Liver (tissue), 9 donors: ENCODE results near the gene ANXA7. TPM values are rescaled to one million over a fixed set of nuclear protein-coding genes. Genes with fewer than 3 reads are reported as not detected.

Experiments used
- DNase-seq: peaks from one replicate; pipeline ENCODE4 v3.0.0-alpha.2; 2017; ENCODE audit warnings: low spot score
- H3K27ac ChIP-seq, 2 donors: one replicate each; pipeline ENCODE4 v1.7.0; 2013; ENCODE audit warnings: inconsistent platforms in 2 of 2, low read length in 2 of 2, control low read depth in 1 of 2, low read depth in 1 of 2, mild to moderate bottlenecking in 1 of 2
- H3K27me3 ChIP-seq, 4 donors: one replicate each; pipeline versions ENCODE4 v1.6.1 to v1.7.0; 2013; ENCODE audit warnings: low read length in 3 of 4, inconsistent platforms in 1 of 4, mild to moderate bottlenecking in 1 of 4, moderate library complexity in 1 of 4; ENCODE audit not compliant: control insufficient read depth in 4 of 4, insufficient read depth in 4 of 4
- H3K36me3 ChIP-seq, 4 donors: one replicate each; pipeline versions ENCODE4 v1.6.1 to v1.7.0; 2013; ENCODE audit warnings: low read length in 3 of 4, mild to moderate bottlenecking in 3 of 4, low read depth in 1 of 4, moderate library complexity in 1 of 4; ENCODE audit not compliant: control insufficient read depth in 4 of 4, insufficient read depth in 3 of 4
- H3K4me1 ChIP-seq, 4 donors: one replicate each; pipeline versions ENCODE4 v1.6.1 to v1.7.0; 2013; ENCODE audit warnings: low read length in 3 of 4, mild to moderate bottlenecking in 3 of 4, moderate library complexity in 1 of 4; ENCODE audit not compliant: control insufficient read depth in 4 of 4, insufficient read depth in 4 of 4
- H3K4me3 ChIP-seq, 3 donors: one replicate each; pipeline versions ENCODE4 v1.6.1 to v1.7.0; 2013; ENCODE audit warnings: low read length in 3 of 3, control low read depth in 1 of 3, low read depth in 1 of 3, mild to moderate bottlenecking in 1 of 3
- H3K9ac ChIP-seq, 2 donors: one replicate each; pipeline ENCODE4 v1.7.0; 2013; ENCODE audit warnings: low read length in 2 of 2, mild to moderate bottlenecking in 2 of 2, moderate library complexity in 2 of 2, control low read depth in 1 of 2, low read depth in 1 of 2
- H3K9me3 ChIP-seq, 4 donors: one replicate each; pipeline versions ENCODE4 v1.6.1 to v1.7.0; 2013; ENCODE audit warnings: low read length in 3 of 4; ENCODE audit not compliant: control insufficient read depth in 4 of 4
- ATF3 ChIP-seq: IDR thresholded peaks from 2 replicates; pipeline ENCODE4 v1.6.1; 2016; ENCODE audit warnings: antibody characterized with exemption
- CTCF ChIP-seq: fragments of 150-350 bp; IDR thresholded peaks from 2 replicates; pipeline ENCODE4 v1.5.1; 2017; ENCODE audit warnings: improper control_type of control experiment, low read depth, low read length; ENCODE audit not compliant: missing input control
- EGR1 ChIP-seq, 2 donors: IDR thresholded peaks; 2 replicates each; pipeline ENCODE4 v1.6.1; 2016 to 2018; ENCODE audit warnings: antibody characterized with exemption in 2 of 2, low read depth in 2 of 2
- FOXA1 ChIP-seq: IDR thresholded peaks from 2 replicates; pipeline ENCODE4 v1.6.1; 2016; ENCODE audit warnings: antibody characterized with exemption
- FOXA2 ChIP-seq: IDR thresholded peaks from 2 replicates; pipeline ENCODE4 v1.6.1; 2016; ENCODE audit warnings: antibody characterized with exemption
- GABPA ChIP-seq, 2 donors: IDR thresholded peaks in 1 of 2; conservative IDR thresholded peaks in 1 of 2; 2 replicates each; pipeline ENCODE4 v1.6.1; 2016; ENCODE audit warnings: antibody characterized with exemption in 2 of 2, mild to moderate bottlenecking in 1 of 2, moderate library complexity in 1 of 2
- HNF4A ChIP-seq, 2 donors: conservative IDR thresholded peaks; 2 replicates each; pipeline ENCODE4 v1.6.1; 2016; ENCODE audit warnings: antibody characterized with exemption in 2 of 2, mild to moderate bottlenecking in 2 of 2
- HNF4G ChIP-seq: IDR thresholded peaks from 2 replicates; pipeline ENCODE4 v1.6.1; 2016; ENCODE audit warnings: antibody characterized with exemption
- JUND ChIP-seq, 2 donors: IDR thresholded peaks; 2 replicates each; pipeline ENCODE4 v1.6.1; 2016; ENCODE audit warnings: antibody characterized with exemption in 2 of 2
- NR2F2 ChIP-seq: IDR thresholded peaks from 2 replicates; pipeline ENCODE4 v1.6.1; 2016; ENCODE audit warnings: antibody characterized with exemption
- RAD21 ChIP-seq, 2 donors: IDR thresholded peaks; 2 replicates each; pipeline ENCODE4 v1.6.1; 2016; ENCODE audit warnings: antibody characterized with exemption in 2 of 2, mild to moderate bottlenecking in 2 of 2
- SP1 ChIP-seq: IDR thresholded peaks from 2 replicates; pipeline ENCODE4 v1.6.1; 2018; ENCODE audit warnings: antibody characterized with exemption, mild to moderate bottlenecking
- TAF1 ChIP-seq: conservative IDR thresholded peaks from 2 replicates; pipeline ENCODE4 v1.6.1; 2016; ENCODE audit warnings: antibody characterized with exemption, mild to moderate bottlenecking
- YY1 ChIP-seq: IDR thresholded peaks from 2 replicates; pipeline ENCODE4 v1.6.1; 2016; ENCODE audit warnings: antibody characterized with exemption, mild to moderate bottlenecking
- ZBTB33 ChIP-seq: IDR thresholded peaks from 2 replicates; pipeline ENCODE4 v1.6.1; 2016; ENCODE audit warnings: antibody characterized with exemption
- WGBS: extraction: QIAGEN DNeasy Blood & Tissue Kit; methylation state at CpG from one replicate; pipeline ENCODE4 v1.1.7; 2013; 5-methylcytosine and 5-hydroxymethylcytosine counted together
- polyA plus RNA-seq, 2 donors: library from polyadenylated mRNA; stranded (reverse) in 1 of 2; unstranded in 1 of 2; fragments of 200-250 nt in 1 of 2; fragments of >200 nt in 1 of 2; fragmentation: Nextera tagmentation in 1 of 2; extraction: Ambion mirVana in 1 of 2; gene quantifications; one replicate each; pipeline versions ENCODE4 v1.2.1 to v1.2.3, GENCODE V29; 2013 to 2015
- total RNA-seq, 2 donors: library from RNA; depleted of rRNA; stranded (reverse); fragments of >200 nt; gene quantifications; one replicate each; pipeline ENCODE4 v1.2.3, GENCODE V29; 2014
- TF ChIP-seq, protein P1 (sequence below): IDR thresholded peaks from 2 replicates; pipeline ENCODE4 v1.6.1; 2016; ENCODE audit warnings: antibody characterized with exemption, mild to moderate bottlenecking
- donor health status: healthy.
- donor health status: healthy.
- donor health status: healthy.
- donor health status: healthy.
- donor health status: healthy.

Gene ANXA7
- total and polyA plus RNA-seq, 4 donors, result 71.6 to 93.4 (median 90.0) TPM

DNA sequence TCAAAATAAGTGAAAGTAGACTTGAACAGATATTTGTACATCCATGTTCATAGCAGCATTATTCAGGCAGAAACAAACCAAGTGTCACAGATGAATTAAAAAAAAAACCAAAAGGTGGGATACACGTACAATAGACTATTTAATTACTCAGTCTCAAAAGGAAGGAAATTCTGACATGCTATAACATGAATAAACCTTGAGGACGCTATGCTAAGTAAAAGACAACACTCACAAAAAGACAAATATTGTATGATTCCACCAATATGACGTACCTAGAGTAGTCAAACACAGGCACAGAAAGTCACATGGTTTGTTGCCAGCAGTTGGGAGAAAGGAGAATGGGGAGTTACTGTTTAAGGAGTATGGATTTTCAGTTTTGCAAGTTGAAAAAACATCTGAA is 37.2 kb downstream of the ANXA7 start:
- H3K4me3 ChIP-seq, result no peak overlapping the region

GRCh38 chr10:73368238-73368637 is 45.6 kb downstream of the ANXA7 start:
- Histone ChIP-seq H3K27ac (no peak overlapping the region), H3K4me1 (no peaks in the 10 kb centered on the region), H3K9me3 (no peaks in the 10 kb centered on the region), H3K27me3 (no peaks in the 10 kb centered on the region), H3K36me3 (peaks cover 16 to 48% (median 23%) of the 10 kb centered on the region in 4 donors), H3K4me3 (no peak overlapping the region), H3K9ac (no peak overlapping the region)
- 97% methylated on average over 4 of the region's 4 CpGs for WGBS
- DNase-seq, result no peak
- no peak for TF ChIP-seq EGR1 (IDR thresholded peaks at IDR 0.05; ENCODE audit: low read depth in 2 of 2)
- no peak for TF ChIP-seq CTCF
- no peak for TF ChIP-seq HNF4A (conservative IDR thresholded peaks at IDR 0.05)
- TF ChIP-seq FOXA2, result no peak
- TF ChIP-seq RAD21 (IDR thresholded peaks at IDR 0.05), result no peak
- no peak for TF ChIP-seq FOXA1
- TF ChIP-seq SP1, result no peak
- TF ChIP-seq ZBTB33, result no peak
- no peak for TF ChIP-seq ATF3
- TF ChIP-seq TAF1, result no peak
- TF ChIP-seq NR2F2, result no peak
- TF ChIP-seq HNF4G, result no peak
- no peak for TF ChIP-seq GABPA (IDR thresholded peaks at IDR 0.05 in 1 of 2, conservative IDR thresholded peaks at IDR 0.05 in 1 of 2)
- no peak for TF ChIP-seq YY1
- TF ChIP-seq JUND (IDR thresholded peaks at IDR 0.05), result no peak

More for the DNA sequence above, 37.2 kb downstream of the ANXA7 start:
- no peak overlapping the region for H3K9ac ChIP-seq
- H3K27me3 ChIP-seq, result no peaks in the 10 kb centered on the region
- 90% methylated on average over 3 of the region's 3 CpGs for WGBS
- TF ChIP-seq ATF3 (no peak), TAF1 (no peak), HNF4G (no peak)
- TF ChIP-seq, protein P1, sequence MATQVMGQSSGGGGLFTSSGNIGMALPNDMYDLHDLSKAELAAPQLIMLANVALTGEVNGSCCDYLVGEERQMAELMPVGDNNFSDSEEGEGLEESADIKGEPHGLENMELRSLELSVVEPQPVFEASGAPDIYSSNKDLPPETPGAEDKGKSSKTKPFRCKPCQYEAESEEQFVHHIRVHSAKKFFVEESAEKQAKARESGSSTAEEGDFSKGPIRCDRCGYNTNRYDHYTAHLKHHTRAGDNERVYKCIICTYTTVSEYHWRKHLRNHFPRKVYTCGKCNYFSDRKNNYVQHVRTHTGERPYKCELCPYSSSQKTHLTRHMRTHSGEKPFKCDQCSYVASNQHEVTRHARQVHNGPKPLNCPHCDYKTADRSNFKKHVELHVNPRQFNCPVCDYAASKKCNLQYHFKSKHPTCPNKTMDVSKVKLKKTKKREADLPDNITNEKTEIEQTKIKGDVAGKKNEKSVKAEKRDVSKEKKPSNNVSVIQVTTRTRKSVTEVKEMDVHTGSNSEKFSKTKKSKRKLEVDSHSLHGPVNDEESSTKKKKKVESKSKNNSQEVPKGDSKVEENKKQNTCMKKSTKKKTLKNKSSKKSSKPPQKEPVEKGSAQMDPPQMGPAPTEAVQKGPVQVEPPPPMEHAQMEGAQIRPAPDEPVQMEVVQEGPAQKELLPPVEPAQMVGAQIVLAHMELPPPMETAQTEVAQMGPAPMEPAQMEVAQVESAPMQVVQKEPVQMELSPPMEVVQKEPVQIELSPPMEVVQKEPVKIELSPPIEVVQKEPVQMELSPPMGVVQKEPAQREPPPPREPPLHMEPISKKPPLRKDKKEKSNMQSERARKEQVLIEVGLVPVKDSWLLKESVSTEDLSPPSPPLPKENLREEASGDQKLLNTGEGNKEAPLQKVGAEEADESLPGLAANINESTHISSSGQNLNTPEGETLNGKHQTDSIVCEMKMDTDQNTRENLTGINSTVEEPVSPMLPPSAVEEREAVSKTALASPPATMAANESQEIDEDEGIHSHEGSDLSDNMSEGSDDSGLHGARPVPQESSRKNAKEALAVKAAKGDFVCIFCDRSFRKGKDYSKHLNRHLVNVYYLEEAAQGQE, result no peak
- no peaks in the 10 kb centered on the region for H3K9me3 ChIP-seq
- no peaks in the 10 kb centered on the region for H3K4me1 ChIP-seq
- no peak for DNase-seq
- peaks cover 22 to 69% (median 58%) of the 10 kb centered on the region in 4 donors for H3K36me3 ChIP-seq
- H3K27ac ChIP-seq, result no peak overlapping the region
